ENCODE results near the gene C1QTNF8.

DNA sequence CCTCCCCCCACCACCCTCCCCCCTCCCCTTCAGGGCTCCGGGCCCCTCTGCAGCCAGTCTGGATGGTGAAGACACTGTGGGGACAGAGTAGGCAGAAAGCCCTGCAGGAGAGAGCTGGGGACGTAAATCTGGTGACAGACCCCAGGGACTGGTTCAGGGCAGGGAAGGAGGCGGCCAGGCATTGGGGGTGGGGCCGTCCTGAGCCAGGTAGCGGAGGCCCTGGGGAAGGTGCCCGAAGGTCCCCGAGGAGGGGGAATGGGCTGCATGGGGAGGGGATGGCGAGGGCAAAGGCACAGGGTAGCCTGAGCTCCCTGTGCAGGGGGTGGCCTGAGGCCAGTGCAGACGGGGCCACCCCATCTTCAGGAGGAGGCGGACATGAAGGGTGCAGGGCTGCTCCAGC is 30.5 kb upstream of the C1QTNF8 start:
- TF ChIP-seq, protein P1, sequence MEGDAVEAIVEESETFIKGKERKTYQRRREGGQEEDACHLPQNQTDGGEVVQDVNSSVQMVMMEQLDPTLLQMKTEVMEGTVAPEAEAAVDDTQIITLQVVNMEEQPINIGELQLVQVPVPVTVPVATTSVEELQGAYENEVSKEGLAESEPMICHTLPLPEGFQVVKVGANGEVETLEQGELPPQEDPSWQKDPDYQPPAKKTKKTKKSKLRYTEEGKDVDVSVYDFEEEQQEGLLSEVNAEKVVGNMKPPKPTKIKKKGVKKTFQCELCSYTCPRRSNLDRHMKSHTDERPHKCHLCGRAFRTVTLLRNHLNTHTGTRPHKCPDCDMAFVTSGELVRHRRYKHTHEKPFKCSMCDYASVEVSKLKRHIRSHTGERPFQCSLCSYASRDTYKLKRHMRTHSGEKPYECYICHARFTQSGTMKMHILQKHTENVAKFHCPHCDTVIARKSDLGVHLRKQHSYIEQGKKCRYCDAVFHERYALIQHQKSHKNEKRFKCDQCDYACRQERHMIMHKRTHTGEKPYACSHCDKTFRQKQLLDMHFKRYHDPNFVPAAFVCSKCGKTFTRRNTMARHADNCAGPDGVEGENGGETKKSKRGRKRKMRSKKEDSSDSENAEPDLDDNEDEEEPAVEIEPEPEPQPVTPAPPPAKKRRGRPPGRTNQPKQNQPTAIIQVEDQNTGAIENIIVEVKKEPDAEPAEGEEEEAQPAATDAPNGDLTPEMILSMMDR (conservative IDR thresholded peaks at IDR 0.05; ENCODE audit: low read depth, low read length), result no peak
- TF ChIP-seq EZH2 (IDR thresholded peaks at IDR 0.05; ENCODE audit: low read length, unreplicated experiment) (no peak), EZH2phosphoT487 (IDR thresholded peaks at IDR 0.05; ENCODE audit: borderline replicate concordance, low read length) (no peak)
